Activated naive CD8-positive, alpha-beta T cell treated with anti-CD3 and anti-CD28 coated beads, Interleukin-2, amount 10 ng/mL, durations not matched to agents 7 days and 5 days (primary cell): ENCODE data around the gene CYP2B6. TPM values are rescaled to one million over a fixed set of nuclear protein-coding genes. Genes with fewer than 3 reads are reported as not detected.

Experiments used
- total RNA-seq, 2 experiments: library from RNA; stranded (reverse); gene quantifications; one replicate each; pipeline ENCODE4 v1.2.3, GENCODE V29; 2021

CYP2B6 gene
- total RNA-seq, 2 experiments from 2014 or later = not detected

Other genes starting within 250 kb of the CYP2B6 start
- 10 to 100 TPM; 13.5 to 15.6 TPM for gene ACTMAP, start 240.8 kb upstream of the CYP2B6 start, total RNA-seq
- gene SNRPA, start 240.1 kb upstream of the CYP2B6 start, total RNA-seq = 100 to 1,000 TPM; 145 to 157 TPM
- 1 to 10 TPM; 3.0 TPM for gene MIA, start 215.8 kb upstream of the CYP2B6 start, total RNA-seq
- gene RAB4B, start 213.0 kb upstream of the CYP2B6 start, total RNA-seq = 10 to 100 TPM; 53.1 to 57.7 TPM
- gene EGLN2, start 192.1 kb upstream of the CYP2B6 start, total RNA-seq = 100 to 1,000 TPM; 158 to 159 TPM
- under 1 TPM; 0.28 to 0.55 TPM for gene CYP2A6, start 140.8 kb upstream of the CYP2B6 start, total RNA-seq
- gene CYP2A7, start 109.1 kb upstream of the CYP2B6 start, total RNA-seq = not detected
- gene CYP2A13, start 97.2 kb downstream of the CYP2B6 start, total RNA-seq = not detected
- gene CYP2F1, start 123.2 kb downstream of the CYP2B6 start, total RNA-seq = not detected
- gene CYP2S1, start 201.9 kb downstream of the CYP2B6 start, total RNA-seq = 1 to 10 TPM; 1.1 to 1.2 TPM
- under 1 TPM; 0.11 to 0.17 TPM for gene AXL, start 227.9 kb downstream of the CYP2B6 start, total RNA-seq